Forelimb muscle (tissue), 1 donor: ENCODE measurements around the gene ORMDL3. TPM values are rescaled to one million over a fixed set of nuclear protein-coding genes. Genes with fewer than 3 reads are reported as not detected.
"Not testable (repeated sequence)": the region's sequence is repeated elsewhere in the genome, so short reads cannot be mapped to it uniquely, and the experiment has no call there.

Experiments
- DNase-seq: peaks from one replicate; pipeline ENCODE4 v3.0.0-alpha.2; 2013; ENCODE audit warnings: low read depth
- polyA plus RNA-seq: library from polyadenylated mRNA; unstranded; fragments of 120-200 nt; gene quantifications from one replicate; pipeline ENCODE4 v1.2.1, GENCODE V29; 2013; ENCODE audit not compliant: insufficient read length

Gene ORMDL3
- polyA plus RNA-seq, 1 donor: 38.8 TPM

- not testable (repeated sequence) for DNase-seq
These were observed 41.3 kb downstream of the ORMDL3 start for GRCh38 chr17:39886102-39886501.

GRCh38 chr17:39872751-39873150 is 54.6 kb downstream of the ORMDL3 start:
- DNase-seq: no peak

- no peak for DNase-seq
These were observed 55.6 kb downstream of the ORMDL3 start for GRCh38 chr17:39871801-39872200.

Other genes starting within 250 kb of the ORMDL3 start
- gene PGAP3, start 239.5 kb downstream of the ORMDL3 start, polyA plus RNA-seq: 19.2 TPM
- gene ERBB2, start 227.5 kb downstream of the ORMDL3 start, polyA plus RNA-seq: 121 TPM
- gene MIEN1, start 197.1 kb downstream of the ORMDL3 start, polyA plus RNA-seq: 18.1 TPM
- gene GRB7, start 189.7 kb downstream of the ORMDL3 start, polyA plus RNA-seq: 0.51 TPM
- 0.22 TPM for gene IKZF3, start 63.3 kb downstream of the ORMDL3 start, polyA plus RNA-seq
- not detected for gene ZPBP2, start 59.4 kb downstream of the ORMDL3 start, polyA plus RNA-seq
- 11.6 TPM for gene GSDMB, start 9.0 kb downstream of the ORMDL3 start, polyA plus RNA-seq
- gene LRRC3C, start 131 bp upstream of the ORMDL3 start, polyA plus RNA-seq: not detected
- 0.16 TPM for gene GSDMA, start 35.4 kb upstream of the ORMDL3 start, polyA plus RNA-seq
- 92.0 TPM for gene PSMD3, start 53.2 kb upstream of the ORMDL3 start, polyA plus RNA-seq
- gene CSF3, start 87.8 kb upstream of the ORMDL3 start, polyA plus RNA-seq: 0.14 TPM
- 71.8 TPM for gene MED24, start 126.8 kb upstream of the ORMDL3 start, polyA plus RNA-seq
- 72.2 TPM for gene THRA, start 135.4 kb upstream of the ORMDL3 start, polyA plus RNA-seq
- 5.7 TPM for gene NR1D1, start 173.0 kb upstream of the ORMDL3 start, polyA plus RNA-seq
- 111 TPM for gene MSL1, start 194.4 kb upstream of the ORMDL3 start, polyA plus RNA-seq
- 55.5 TPM for gene CASC3, start 212.9 kb upstream of the ORMDL3 start, polyA plus RNA-seq
- gene RAPGEFL1, start 249.9 kb upstream of the ORMDL3 start, polyA plus RNA-seq: 8.6 TPM